Suppressor macrophage (primary cell): ENCODE data around the gene ABI3.

Source experiments
- DNase-seq, 4 experiments: peaks; one replicate each; pipeline ENCODE4 v3.0.0-alpha.2; 2020 to 2022

ABI3 gene

GRCh38 chr17:49225554-49226236, 15.2 kb downstream of the ABI3 start:
- DNase-seq: no peak

- DNase-seq: no peak
Measured at GRCh38 chr17:49226771-49227435, 16.4 kb downstream of the ABI3 start.

- peak; percentile 80 to 89 (median 84) for DNase-seq
Measured at GRCh38 chr17:49227436-49228261, 17.1 kb downstream of the ABI3 start.

- no peak for DNase-seq
Measured at GRCh38 chr17:49229076-49229804, 18.7 kb downstream of the ABI3 start.

- DNase-seq: peak in 1 of 4 experiments; percentile 46
Measured at GRCh38 chr17:49229805-49230600, 19.5 kb downstream of the ABI3 start.

GRCh38 chr17:49230636-49231562, 20.4 kb downstream of the ABI3 start, which contains the start of gene PHOSPHO1:
Gene PHOSPHO1 (minus strand): TSS chr17:49230787. CDS start chr17:49226691, 4,096 bp downstream.
- peak; percentile 86 to 94 (median 90) for DNase-seq

DNA sequence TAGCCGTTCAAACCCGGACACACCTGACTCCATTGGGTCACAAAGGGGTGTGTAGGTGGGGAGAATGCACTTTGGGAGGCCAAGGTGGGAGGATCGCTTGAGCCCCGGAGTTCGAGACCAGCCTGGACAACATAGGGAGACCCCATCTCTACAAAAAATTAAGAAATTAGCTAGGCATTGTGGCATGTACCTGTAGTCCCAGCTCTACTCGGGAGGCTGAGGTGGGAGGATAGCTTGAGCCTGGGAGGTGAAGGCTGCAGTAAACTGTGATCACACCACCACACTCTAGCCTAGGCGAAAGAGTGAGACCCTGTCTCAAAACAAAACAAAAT, 21.0 kb downstream of the ABI3 start:
- DNase-seq: no peak

GRCh38 chr17:49234509-49235080, 24.1 kb downstream of the ABI3 start:
- no peak for DNase-seq

GRCh38 chr17:49235896-49236295, 25.4 kb downstream of the ABI3 start:
- no peak for DNase-seq

GRCh38 chr17:49239963-49240362, 29.5 kb downstream of the ABI3 start:
- DNase-seq: no peak

- DNase-seq: no peak
Measured at GRCh38 chr17:49240619-49241018, 30.1 kb downstream of the ABI3 start.

GRCh38 chr17:49241040-49241439, 30.5 kb downstream of the ABI3 start:
- no peak for DNase-seq

DNA sequence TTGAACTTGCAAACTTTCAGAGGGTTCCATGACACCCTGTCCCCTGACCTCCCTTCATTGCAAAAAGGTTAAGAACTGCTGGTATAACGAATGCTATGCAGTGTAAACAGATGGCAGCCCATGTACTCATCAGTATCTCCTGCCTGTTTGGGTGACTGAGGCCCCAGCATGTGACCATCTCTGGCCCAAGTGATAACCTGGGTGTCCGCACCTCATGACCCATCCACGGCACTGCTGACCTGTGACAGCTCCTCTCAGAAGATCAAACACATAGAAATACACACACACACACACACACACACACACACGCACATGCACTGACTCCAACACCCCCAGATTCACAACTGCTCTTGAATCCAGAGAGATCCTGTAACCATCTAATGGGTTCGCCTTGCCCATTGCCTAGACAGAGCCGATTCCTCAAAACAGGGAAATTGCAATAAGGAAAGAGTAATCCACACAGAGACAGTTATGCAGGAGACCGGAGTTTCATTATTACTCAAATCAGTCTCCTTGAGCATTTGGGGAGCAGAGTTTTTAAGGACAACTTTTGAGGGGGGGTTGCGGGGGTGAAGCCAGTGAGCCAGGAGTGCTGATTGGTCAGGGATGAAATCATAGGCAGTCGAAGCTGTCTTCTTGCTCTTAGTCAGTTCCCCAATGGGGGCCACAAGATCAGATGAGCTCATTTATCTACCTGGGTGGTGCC, 31.3 kb downstream of the ABI3 start:
- no peak for DNase-seq

DNA sequence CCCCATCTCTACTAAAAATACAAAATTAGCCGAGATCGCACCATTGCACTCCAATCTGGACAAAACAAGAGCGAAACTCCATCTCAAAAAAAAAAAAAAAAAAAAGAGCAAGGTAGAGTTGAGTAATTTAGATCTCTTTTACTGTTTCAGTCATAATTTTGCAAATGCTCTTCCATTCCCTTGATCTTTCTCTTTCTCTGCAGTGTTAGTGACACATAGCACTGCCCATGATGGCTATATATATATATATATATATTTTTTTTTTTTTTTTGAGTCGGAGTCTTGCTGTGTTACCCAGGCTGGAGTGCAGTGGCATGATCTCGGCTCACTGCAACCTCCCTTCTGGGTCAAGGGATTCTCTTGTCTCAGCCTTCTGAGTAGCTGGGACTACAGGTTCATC, 32.3 kb downstream of the ABI3 start:
- no peak for DNase-seq

GRCh38 chr17:49244839-49245238, 34.3 kb downstream of the ABI3 start:
- DNase-seq: no peak

DNA sequence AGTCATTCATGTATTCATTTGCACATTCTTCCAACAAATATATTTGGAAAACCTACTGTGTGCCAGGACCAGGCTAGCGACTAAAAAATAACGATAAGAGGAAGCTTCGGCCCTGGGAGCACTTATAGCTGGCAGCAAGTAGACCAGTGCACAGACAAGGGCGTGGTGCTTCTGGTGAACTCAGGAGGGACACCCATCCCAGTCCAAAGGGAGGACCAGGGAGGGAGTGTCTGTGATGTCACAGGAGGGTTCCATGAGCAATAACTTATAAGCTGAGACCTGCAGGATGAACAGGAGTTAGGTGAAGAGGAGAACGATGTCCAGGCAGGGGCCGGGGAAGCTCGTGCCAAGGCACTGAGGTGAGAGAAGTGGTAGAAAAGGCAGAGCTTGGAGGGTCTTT, 37.4 kb downstream of the ABI3 start:
- no peak for DNase-seq

- DNase-seq: no peak
Measured at GRCh38 chr17:49249292-49249794, 38.8 kb downstream of the ABI3 start.

GRCh38 chr17:49249890-49250522, 39.5 kb downstream of the ABI3 start:
- no peak for DNase-seq

DNA sequence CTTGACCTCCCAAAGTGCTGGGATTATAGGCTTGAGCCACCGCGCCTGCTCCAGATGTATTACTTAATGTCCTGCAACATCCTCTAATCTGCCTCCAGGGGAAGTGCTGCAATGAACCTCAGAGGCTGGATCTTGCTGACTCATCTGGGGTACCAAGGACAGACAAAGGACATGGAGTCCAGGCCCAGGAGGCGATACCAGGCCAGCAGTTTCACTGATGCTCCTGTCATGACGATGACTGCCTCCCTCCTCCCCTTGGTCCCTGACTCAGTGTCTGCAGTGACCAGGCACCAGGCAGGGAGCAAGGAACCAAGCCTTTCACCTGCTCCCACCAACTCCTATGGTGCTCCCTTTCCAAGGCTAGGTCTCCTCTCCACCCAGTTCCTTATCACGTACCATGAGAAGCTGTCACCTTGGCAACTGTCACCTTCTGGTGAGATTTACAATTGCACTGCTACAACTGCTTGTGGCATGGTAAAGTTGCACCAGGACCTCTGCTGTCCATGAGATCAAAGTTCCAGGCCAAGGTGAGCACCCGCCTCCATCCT, 41.7 kb downstream of the ABI3 start:
- peak; percentile 71 to 89 (median 86) for DNase-seq
